Measurements from ENCODE around the gene BRINP2.
A peak's percentile ranks its signal among the peaks of the same experiment; 100 is the strongest.

Gene BRINP2

DNA sequence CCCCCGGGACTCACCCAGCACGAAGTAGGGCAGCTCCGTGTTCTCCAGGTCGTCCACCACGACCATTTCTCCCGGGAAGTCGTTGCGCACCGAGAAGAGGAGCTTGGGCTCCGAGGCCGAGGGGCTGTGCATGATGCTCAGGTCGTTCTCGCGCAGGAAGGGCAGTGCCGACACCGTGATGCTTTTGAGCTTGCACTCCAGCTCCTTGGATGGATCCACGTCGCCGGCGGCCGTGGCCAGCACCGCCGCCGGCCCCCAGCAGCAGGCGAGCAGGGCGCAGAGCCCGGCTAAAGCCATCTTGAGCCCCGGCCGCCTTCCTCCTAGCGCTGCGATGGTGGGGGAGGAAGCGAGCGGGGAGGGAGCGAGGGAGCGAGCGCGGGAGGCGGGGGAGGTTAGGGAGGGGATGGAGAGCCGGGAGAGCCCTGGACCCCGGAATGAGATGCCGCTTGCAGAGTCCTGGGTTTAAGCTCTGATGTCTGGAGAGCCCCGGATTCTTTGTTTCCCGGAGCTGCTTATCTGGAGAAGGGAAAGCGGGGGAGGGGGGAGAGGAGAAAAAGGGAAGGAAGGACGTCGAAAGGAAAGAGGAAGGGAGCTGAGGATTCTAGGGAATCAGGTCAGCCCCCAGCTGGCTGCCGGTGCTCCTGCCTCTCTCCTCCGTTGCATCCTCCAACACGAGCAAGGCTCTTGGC is 6.2 kb upstream of the BRINP2 start, which contains the start of gene ASTN1:
ASTN1 (minus strand) TSS at position 333 of the 689 bp plus-strand sequence; CDS start at position 297, 36 bp downstream.
- DNase-seq, result peak in 44 of 58 donors; percentile 27 to 81 (median 48)

DNA sequence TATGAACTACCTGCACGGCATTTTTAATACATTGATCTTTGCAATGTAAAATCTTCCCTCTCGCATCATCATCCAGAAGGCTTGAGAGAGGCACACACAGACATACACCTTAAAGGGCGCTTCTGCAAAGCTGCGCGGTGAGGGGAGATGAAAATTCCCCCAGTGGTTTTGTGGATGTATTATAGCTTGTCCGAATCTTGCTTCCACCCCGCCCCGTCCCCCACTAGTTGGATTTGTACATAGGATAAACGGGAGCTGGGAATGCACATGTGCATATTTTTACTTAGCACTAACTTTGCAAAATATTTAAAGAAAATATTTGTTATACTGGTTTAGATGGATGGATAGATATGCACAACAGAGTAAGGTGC is 5.7 kb upstream of the BRINP2 start:
- DNase-seq, result peak in 5 of 58 donors; percentile 20 to 58 (median 30)

DNA sequence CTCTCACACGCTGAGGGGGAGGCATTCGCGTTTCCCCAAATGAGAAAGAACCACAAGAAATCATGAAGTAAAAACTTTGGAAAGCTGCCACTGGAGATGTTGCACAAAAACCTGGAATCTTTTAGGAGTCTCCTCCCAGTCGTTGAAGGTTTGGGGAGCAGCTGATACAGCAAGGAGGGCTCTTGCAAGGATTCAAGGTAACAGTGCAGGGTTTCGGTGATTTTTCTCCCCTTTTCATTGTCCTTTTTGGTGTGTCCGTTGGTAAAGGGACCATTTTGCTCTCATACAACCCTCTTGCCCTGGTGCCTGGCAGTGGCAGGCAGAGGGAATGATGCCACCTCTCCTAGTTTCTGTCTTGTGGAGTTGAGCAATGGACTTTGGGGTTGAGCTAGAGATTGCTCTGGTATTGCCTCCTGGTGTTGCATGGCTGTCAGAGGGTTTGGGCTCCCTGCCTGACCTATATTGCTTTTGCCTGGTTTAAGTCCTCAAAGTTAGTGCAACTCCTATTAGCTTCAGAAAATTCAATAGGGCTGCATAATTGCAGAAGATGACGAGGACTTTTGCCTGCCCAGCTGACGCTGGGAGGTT is 872 bp downstream of the BRINP2 start:
- peak in 2 of 58 donors; percentile 32 to 57 for DNase-seq

DNA sequence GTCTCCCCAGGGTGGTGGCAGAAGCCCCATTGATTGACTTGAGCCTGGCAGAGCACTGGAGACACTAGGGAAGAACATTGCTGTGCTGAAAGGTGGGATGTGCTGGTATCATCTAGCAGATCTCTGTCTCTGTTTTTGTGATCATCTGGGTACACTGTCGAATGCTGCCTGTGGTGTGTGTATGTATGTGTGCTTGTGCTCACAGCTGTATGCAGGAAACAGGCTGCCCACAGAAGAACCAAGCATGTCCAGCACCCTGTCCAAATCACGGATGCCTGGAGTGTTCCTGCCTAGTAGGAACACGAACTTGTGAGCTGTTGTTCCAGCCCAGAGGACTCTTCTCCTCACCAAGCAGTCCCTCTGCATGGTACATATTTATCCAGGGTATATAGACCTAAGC is 1.5 kb downstream of the BRINP2 start:
- peak in 7 of 58 donors; percentile 3 to 57 (median 23) for DNase-seq

DNA sequence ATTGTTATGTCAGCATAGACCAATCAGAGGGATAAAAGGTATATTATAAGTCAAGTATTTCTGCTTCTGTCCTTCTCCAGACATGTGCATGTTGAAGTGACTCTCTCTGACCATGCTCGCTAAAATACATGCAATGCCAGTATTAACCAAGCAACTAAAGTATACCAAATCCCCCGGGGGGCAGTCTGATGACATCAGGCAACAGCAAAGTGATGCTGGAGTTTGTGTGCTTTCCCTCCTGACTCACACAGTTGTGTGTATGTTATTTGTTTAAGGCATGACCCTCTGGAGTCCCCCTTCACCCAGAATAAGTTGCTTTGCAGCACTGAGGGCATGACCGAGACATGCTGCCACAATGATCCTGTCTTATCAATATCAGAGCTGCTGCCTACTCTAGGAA is 2.1 kb downstream of the BRINP2 start:
- no peak for DNase-seq

DNA sequence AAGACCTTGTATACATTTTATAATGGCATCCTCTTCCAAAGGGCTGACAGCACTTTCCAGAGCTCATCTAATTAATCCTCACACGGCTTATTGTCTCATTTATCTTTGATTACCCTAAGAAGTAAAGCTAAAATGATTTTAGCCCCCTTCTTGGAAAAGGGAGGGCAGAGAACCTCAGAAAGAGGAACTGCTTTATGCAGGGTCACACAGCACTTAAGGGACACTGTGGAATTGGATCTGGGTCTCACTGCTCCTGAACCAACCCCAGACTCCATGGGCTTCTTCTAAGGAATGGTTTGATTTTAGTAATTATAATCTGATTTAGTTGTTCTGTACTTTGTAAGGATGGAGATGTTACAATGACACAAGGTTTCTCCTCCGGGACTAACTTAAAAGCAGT is 3.2 kb downstream of the BRINP2 start:
- no peak for DNase-seq

DNA sequence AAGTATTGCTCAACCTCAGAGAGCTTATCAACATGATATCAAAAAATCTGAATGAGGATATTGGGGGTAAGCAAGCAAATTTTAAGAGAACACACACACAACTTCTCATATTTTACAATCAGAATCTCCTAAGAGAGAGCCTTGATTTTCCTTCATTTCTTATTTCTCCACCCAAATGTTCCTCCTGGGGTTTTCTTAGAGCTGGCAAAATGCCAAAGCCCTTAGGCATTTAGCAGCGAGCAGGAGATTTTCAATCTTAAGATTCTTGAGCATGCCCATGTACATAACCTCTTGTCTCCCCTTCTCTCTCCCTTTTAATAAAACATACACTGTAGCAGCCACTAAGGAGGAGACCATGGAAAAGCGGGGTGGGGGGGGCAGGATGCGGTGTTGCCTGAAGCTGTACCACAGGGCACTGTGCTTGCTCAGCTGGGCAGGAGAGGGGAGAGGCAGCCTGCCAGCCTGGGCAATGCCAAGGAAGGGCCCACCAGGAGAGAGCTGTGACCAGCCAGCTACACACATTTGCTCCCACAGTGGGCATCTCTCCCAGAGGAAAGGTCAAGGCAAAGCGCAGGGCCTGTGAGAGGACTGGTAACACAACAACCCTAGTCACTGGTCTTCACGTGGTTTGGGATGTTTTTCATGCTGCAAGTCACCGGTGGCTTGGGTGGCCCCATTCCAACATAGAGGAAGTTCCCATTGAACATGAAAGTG is 4.3 kb downstream of the BRINP2 start:
- peak in 48 of 58 donors; percentile 12 to 88 (median 56) for DNase-seq

DNA sequence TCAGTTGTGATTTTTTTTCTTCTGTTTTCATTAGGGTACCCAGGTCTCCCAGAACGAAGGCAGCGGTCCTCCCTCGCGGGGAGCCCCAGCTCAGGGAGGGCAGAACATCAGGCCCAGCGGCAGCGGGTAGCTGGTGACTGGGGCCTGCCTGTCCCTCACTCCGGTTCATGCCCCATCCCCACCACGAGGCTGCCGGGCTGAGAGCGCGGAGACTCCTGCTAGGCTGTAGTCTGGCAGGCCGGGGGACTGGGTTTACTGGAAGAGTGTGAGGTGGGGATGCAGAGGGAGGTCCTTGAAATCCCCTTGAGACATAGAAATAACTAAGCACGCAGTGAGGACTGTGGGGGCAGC is 10.5 kb downstream of the BRINP2 start:
- peak in 8 of 58 donors; percentile 13 to 72 (median 47) for DNase-seq

DNA sequence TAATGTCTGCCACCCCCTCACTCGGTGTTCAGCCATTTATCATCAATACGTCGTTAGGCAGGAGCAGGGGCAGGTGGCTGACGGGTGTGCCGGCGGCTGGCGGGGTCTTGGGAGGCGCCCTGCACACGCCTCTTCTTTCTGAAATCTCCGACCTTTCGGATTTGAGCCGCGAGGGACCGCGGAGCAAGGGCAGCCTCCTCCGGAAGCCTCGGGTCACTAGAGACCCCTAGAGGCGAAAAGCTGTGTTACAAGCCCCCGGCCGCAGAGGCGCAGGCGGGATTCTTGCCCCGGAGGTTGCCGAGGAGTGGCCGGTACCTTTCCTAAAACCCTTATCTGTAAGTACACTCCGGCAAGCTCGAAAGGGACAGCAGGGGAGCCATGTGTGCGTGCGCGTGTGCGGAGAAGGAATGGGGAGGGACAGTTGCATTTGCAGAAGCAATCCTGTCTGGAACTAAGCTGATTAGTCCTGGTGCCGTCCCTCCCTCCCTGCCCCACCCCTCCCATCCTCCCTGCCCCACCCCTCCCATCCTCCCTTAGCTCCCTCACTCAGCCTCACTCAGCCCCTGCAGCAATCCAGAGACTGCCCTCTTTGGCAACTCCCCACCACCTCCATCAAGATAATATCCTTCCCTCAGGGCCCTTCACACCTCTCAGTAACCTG is 11.0 kb downstream of the BRINP2 start:
- peak in 50 of 58 donors; percentile 21 to 77 (median 58) for DNase-seq

DNA sequence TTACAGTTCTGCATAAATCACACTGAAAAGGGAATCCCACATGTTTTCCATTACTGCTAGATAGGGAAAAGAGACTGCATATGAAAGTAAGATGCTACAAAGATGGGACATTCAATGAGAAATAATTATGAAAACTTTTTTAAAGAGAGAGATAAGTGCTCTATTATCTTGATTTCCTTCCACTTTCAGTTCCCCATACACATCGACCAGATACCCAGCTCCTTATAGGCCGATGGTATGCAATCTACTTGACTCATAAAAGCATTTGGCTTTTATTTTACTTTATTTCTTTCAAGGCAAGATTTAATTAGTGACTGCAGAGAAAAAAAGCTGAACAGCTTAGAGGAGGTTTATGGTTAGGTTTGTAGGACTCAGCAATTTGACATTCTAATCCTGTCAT is 13.1 kb downstream of the BRINP2 start:
- DNase-seq, result no peak

DNA sequence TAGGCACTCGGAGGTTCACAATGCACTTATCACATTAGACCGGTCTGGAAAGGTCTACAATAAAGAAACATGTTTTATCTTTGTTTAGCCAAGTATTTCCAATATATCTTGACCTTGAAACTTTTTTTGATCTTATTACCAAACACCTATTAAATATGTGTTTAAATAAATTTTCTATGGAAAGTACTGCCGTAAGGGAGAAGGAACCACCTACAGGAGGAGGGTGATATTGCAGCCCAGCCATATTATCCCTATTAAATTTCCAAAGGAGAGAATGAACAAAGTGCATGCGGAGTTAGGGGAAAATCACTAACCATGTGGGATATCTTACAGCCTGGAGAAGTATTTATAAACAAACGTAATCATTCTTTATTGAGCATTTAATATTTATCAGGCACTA is 14.5 kb downstream of the BRINP2 start:
- DNase-seq, result no peak

DNA sequence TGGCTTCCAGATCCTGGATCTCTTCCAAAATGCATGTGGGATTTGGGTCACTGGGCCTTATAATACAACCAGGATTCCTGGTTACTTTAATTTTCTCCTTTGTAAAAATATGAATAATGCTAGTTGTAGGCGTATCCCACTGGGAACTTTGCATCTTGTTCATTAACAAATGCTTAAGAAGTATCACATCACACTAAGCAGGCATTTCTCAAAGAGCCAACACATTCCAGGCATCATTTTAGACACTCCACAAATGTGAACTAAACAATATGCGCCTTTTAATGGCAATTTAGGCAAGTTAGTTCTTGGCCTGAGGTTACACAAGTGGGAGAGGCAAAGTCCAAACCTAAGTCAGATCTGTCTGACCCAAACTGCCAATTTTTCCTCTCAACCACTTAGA is 15.9 kb downstream of the BRINP2 start:
- DNase-seq, result no peak

DNA sequence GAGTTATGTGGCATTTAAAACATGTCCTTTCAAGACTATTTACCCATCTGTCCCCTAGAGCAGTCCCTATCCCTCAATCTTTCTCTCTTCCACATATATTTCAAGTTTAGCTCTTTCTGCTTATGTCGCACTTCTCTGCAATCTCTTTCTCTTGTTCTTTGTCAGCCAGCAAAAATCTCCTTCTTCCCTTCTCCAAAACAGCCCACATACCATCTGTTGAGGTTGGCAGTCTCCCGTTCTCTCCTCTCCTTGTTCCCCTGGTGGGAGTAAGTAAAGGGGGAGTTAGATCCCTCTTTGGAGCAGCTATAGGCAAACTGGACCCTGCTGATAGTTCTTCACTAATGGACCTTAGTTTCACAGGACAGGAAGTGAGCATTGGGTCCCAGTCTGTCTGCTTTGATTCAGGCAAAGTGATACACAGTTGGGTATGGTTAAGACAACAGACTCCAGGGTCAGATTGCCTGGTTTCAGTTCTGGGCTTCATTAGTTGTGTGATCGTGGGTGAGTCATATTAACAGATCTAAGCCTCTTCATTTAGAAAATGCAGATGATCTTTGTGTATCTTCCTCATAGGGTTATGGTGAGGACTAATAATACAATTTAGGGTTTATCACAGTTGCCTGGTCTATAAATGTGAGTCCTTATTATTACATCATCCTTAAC is 19.7 kb downstream of the BRINP2 start:
- DNase-seq, result peak in 9 of 58 donors; percentile 10 to 66 (median 23)

DNA sequence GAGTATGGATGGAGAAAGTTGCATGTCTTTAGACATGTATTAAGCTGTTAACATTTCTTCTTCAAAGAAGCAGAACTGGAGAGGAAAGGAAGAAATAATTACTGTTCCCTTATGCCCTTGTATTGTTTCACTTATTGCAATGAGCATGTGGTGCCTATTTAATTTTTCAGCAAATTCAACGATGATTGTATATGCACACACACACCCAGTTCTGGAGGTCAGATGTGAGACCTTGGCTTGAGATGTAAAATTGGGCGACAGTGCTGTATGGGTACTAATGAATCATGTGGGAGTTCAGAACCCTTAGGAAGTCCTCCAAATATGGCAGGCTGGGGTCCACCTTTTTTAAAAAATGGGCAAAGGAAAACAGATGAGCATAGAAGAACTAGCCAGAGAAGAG is 27.5 kb downstream of the BRINP2 start:
- no peak for DNase-seq

DNA sequence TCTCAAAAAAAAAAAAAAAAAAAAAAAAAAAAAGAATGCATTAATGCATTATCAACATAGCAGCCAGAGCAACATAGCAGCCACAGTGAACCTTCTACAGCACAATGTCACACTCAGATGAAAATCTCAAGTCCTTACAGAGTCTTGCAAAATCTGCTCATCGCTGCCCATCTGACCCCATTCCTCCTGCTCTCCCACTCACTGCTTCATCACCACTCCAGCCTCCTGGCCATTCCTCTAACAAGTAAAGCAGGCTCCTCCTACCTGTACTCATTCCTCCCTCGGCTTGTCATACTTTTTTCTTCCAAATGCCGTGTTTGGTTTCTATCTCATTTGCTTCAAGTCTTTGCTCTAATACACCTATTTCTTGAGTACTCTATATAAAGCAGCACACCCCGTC is 29.5 kb downstream of the BRINP2 start:
- no peak for DNase-seq

DNA sequence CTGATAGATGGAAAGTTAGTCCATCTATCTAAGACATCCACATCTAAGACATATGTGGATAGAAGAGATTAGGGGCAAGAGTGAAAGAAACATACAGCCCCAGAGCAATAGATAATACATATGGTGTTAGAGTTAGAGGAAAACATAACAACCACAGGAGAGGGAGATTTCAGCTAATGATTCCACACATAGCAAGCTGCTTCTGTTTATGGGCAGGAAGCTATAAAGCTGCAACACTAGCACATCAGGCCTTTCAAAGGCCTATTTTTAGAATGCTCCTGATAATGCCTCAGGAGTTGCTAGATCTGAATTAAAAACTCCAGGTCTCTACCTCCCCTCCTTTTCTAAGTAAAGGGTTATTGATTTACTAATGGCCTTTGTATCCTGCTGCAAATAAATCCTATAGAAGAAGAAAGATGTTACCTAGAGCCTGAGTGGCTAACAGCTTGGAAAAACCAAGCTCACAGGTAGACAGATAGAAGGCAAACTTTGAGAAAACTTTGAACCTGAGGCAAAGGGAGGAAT is 36.1 kb downstream of the BRINP2 start:
- DNase-seq, result no peak

DNA sequence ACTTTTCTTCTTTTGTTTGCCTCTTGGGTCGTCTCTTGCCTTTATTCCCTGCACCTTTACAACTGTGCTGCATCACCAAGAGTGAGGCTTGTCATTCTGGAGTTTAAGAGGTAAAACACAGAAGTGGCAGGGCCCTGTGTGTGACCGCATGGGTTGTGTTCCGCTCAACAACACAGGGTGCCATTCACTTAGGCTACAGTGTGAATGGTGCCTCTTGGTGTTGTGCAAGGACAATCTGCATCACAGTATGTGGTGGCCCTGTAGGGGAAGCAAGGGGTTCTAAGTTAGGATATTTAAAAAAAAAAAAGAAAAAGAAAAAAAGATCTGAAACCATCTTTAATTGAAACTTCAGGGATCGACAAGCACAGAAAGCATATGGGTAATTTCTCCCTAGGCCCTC is 38.2 kb downstream of the BRINP2 start:
- no peak for DNase-seq

DNA sequence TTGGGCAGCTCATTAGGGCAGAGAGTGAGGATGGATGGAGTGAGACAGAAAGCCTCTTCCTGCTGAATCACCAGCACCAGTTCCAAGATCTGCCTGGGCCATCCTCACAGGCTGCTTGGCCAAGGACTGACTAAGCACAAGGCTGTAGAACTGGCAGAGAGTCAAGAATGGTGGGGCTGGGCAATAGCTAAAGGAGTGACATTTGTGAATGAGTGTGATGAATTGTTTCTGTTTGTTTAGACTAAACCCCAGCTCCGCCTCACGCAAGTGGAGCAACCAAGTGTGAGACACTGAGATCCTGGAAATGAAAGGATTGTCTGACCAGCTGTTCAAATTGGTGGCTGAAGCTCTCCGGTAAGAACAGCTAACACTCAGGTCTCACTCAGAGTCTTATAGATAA is 38.6 kb downstream of the BRINP2 start:
- DNase-seq, result peak in 51 of 58 donors; percentile 7 to 89 (median 50)

DNA sequence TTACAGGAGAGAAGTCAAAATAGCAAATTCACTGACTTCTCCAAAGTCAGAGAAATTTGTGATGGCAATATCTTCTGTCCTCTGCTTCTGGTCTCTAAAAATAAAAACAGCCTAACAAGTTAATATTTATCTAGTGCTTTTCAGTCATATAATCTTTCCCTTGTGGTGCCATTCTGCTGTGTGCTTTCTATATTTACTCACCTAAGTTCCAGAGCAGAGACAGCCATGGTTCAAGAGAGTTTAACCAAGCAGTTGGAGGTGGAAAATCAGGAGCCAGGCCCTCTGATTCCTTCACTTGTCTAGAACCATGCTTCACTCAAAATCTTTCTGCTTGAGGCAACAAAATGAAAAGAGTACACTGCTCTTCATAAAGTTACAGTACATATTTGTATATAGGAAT is 39.3 kb downstream of the BRINP2 start:
- no peak for DNase-seq

DNA sequence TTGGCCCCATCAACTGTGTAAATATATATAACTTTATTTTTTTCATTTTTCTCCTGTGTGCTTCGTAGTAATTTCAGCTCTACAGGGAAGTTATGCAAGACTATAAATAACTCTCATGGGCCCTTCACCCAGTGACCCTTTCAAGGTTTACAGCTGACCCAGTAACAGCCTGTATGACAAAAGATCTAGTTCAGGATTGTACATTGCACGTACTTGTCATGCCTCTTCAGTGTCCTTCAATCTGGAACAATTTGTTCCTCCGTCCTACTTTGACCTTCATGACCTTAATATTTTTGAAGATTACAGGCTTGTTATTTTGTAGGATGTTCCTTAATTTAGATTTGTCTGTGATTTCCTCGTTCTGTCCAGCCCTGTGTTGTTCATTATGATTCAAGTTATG is 40.5 kb downstream of the BRINP2 start:
- DNase-seq, result no peak

DNA sequence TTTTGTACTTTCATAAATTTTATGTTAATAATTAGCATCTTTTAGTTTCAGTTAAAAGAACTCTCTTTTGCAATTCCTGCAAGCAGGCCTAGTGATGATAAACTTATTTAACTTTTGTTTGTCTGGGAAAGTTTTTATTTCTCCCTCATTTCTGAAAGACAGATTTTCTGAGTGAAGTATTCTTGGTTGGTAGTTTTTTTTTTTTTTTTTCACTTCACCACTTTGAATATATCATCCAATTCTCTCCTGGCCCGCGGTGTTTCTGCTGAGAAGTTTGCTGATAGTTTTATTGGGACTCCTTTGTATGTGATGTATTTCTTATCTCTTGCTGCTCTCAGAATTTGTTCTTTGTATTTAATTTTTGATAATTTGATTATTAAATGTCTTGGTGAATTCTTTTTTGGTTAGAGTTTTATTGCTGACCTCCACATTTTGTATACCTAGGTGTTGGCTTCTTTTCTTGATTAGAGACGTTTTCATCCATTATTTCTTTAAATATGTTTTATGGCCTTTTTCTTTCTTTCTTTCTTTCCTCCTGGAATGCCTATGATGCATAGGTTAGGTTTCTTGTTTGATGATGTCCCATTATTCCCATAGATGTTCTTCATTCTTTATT is 45.9 kb downstream of the BRINP2 start:
- DNase-seq, result no peak

Measured in anterior cingulate cortex (tissue), 58 donors.